22Rv1 (cell line): ENCODE measurements around the gene CELF2.

Experiments used
- CTCF ChIP-seq: fragments of 450-650 bp; IDR thresholded peaks from 2 replicates; pipeline ENCODE4 v1.5.1; 2017; ENCODE audit warnings: mild to moderate bottlenecking
- ZFX ChIP-seq: fragments of 450-650 bp; IDR thresholded peaks from 2 replicates; pipeline ENCODE4 v1.6.1; 2017; ENCODE audit warnings: antibody characterized with exemption, borderline replicate concordance

GRCh38 chr10:11336722-11337162, 319.1 kb downstream of the CELF2 start:
- TF ChIP-seq CTCF (no peak), ZFX (no peak)
